ENCODE measurements around the gene LASP1NB.
"Not testable (repeated sequence)": the region's sequence is repeated elsewhere in the genome, so short reads cannot be mapped to it uniquely, and the experiment has no call there.

LASP1NB gene

DNA sequence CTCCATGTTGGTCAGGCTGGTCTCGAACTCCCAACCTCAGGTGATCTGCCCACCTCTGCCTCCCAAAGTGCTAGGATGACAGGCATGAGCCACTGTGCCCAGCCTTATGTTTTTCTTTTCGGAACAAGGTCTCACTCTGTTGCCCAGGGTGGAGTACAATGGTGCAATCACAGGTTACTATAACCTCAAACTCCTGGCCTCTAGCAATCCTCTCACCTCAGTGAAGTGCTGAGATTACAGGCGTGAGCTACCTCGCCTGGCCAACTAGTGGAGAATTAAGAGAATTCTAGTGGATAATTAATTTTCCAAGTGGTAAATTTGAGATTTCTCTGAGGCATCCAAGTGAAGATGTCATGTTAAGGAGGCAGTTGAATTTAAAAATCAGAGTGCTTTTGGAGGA is 44.7 kb downstream of the LASP1NB start:
- no peak for DNase-seq

DNA sequence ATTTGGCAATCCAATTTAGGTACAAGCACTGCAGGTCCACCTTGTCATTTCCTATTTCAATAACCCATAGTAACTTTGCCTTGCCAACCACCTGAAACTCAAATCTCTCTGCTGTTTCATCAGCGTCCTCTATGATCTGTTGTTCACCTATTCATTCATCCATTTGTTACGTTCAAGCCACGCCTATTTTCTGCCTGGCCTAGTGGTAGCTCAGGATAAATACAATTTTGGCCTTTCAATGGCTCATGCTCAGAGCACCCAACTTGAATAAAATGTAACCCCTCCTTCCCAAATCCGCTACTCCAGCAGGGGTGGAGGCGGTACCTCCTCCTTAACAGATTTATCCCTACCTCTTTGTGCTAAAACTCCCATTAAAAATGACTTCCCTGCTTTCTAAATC is 45.4 kb downstream of the LASP1NB start:
- DNase-seq = no peak

DNA sequence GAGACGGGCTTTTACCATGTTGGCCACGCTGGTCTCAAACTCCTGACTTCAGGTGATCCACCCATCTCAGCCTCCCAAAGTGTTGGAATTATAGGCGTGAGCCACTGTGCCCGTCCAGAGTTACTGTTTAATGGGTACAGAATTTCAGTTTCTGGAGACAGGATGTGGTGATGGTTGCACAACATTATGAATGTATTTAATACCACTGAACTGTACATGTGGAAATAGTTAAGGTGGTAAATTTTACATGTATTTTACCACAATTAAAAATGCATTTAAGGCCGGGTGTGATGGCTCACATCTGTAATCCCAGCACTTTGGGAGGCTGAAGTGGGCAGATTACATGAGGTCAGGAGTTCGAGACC is 50.8 kb downstream of the LASP1NB start:
- not testable (repeated sequence) for DNase-seq

DNA sequence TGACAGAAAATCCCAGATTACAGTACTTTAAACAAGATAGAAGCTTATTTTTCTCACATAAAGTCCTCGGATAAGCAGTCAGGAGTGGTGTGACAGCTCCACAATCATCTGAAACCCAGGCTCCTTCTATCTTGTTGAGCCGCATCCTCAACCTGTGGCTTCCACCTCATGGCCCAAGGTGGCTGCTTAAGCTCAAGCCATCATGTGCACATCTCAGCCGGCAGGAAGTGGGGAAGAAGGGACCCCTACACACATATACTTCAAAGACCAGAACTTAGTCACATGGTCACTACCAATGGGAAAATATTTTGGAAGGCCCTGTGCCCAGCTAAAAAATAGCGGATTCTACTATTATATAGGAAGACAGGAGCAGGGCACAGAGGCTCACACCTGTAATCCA is 52.8 kb downstream of the LASP1NB start:
- DNase-seq = no peak
